ENCODE data around the gene FAM241B. TPM values are rescaled to one million over a fixed set of nuclear protein-coding genes. Genes with fewer than 3 reads are reported as not detected.

The FAM241B gene
- polyA plus RNA-seq, 1 donor (not counting 4 experiments of a cell fraction or from before 2014, with no cell fraction given) = 7.9 TPM

GRCh38 chr10:69657866-69658265, 27.8 kb downstream of the FAM241B start:
- Histone ChIP-seq H3K36me3 (ENCODE audit: control insufficient read depth in 2 of 2, extremely low read depth in 1 of 2, insufficient read depth in 2 of 2, low read length in 2 of 2) (no peaks in the 10 kb centered on the region), H3K27ac (ENCODE audit: control insufficient read depth, insufficient read depth, low read length) (no peak overlapping the region), H3K9ac (ENCODE audit: control insufficient read depth, extremely low read depth, insufficient read depth, low read length) (no peak overlapping the region), H3K27me3 (ENCODE audit: control insufficient read depth, extremely low read depth, insufficient read depth, low read length) (peaks cover 38% of the 10 kb centered on the region), H2AFZ (ENCODE audit: control insufficient read depth, low read length) (no peak overlapping the region), H4K20me1 (ENCODE audit: control insufficient read depth, extremely low read depth, insufficient read depth, low read length) (no peaks in the 10 kb centered on the region), H3K9me3 (ENCODE audit: control insufficient read depth, low read depth, low read length) (no peaks in the 10 kb centered on the region), H3K9me1 (ENCODE audit: control insufficient read depth, extremely low read depth, insufficient read depth, low read length) (no peaks in the 10 kb centered on the region), H3K4me3 (ENCODE audit: control insufficient read depth in 2 of 3, extremely low read depth in 1 of 3, insufficient read depth in 2 of 3, low read depth in 1 of 3, low read length in 3 of 3) (no peak overlapping the region), H3K4me1 (ENCODE audit: control insufficient read depth, extremely low read depth, insufficient read depth, low read length) (no peaks in the 10 kb centered on the region), H3K79me2 (ENCODE audit: control insufficient read depth, insufficient read depth, low read length) (no peaks in the 10 kb centered on the region), H3K4me2 (ENCODE audit: control insufficient read depth, extremely low read depth, insufficient read depth, low read depth, low read length) (no peak overlapping the region)
- FAIRE-seq (no peak), DNase-seq (ENCODE audit: low read depth, low spot score) (no peak)
- dilution Hi-C loops (cut with MboI; ENCODE audit: extremely low pct_ligation_motif_present, low sequenced_read_pairs) = no loop called here
- no peak for TF ChIP-seq CTCF (optimal IDR thresholded peaks at IDR 0.05 in 1 of 3, IDR thresholded peaks at IDR 0.05 in 1 of 3, conservative IDR thresholded peaks at IDR 0.05 in 1 of 3; ENCODE audit: extremely low read depth in 1 of 3, insufficient read depth in 2 of 3, low read length in 3 of 3)
- TF ChIP-seq EZH2 (IDR thresholded peaks at IDR 0.05; ENCODE audit: low read length) = no peak

DNA sequence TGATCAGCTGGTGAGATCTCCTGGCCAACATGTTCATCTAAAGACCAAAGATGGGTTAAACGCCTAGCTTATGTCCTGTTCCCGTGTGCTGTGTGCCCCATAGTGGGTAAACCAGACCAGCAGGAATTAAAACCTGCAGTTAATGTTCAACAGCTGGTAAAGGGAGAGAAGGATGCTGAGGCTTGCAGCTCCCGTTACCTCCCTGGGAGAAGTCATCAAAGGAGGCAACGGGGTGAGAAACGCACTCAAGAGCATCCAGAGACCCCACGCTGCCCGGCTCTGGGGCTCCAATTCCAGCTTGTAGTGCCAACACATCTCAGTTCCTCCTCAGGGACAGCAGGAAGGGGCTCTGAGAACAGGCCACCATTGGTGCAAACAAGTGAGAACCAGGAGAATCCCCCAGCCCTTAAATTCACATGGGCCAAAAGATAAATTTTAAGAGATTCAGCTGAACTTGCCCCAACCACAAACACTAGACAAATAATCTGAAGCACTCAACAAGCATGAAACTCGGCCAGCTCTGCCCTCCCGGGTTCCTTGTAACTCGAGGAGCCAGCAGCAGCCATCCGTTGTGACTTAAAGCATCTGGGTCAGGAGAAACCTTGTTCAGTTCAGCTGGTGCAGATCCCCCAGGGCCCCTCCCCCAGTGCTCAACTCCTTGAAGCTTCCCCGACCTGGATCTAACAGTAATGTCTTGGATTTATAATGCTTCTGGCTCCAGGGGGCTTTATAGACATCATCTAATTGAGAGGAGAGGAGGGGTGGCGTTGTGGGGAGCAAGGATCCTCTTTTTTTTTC, 29.4 kb downstream of the FAM241B start:
- Histone ChIP-seq H3K9ac (ENCODE audit: control insufficient read depth, extremely low read depth, insufficient read depth, low read length) (no peak overlapping the region), H3K27me3 (ENCODE audit: control insufficient read depth, extremely low read depth, insufficient read depth, low read length) (peaks cover 49% of the 10 kb centered on the region), H3K9me3 (ENCODE audit: control insufficient read depth, low read depth, low read length) (no peaks in the 10 kb centered on the region), H3K4me2 (ENCODE audit: control insufficient read depth, extremely low read depth, insufficient read depth, low read depth, low read length) (no peak overlapping the region), H3K79me2 (ENCODE audit: control insufficient read depth, insufficient read depth, low read length) (no peaks in the 10 kb centered on the region), H3K9me1 (ENCODE audit: control insufficient read depth, extremely low read depth, insufficient read depth, low read length) (no peaks in the 10 kb centered on the region), H3K4me3 (ENCODE audit: control insufficient read depth in 2 of 3, extremely low read depth in 1 of 3, insufficient read depth in 2 of 3, low read depth in 1 of 3, low read length in 3 of 3) (no peak overlapping the region), H3K4me1 (ENCODE audit: control insufficient read depth, extremely low read depth, insufficient read depth, low read length) (no peaks in the 10 kb centered on the region), H3K27ac (ENCODE audit: control insufficient read depth, insufficient read depth, low read length) (no peak overlapping the region), H4K20me1 (ENCODE audit: control insufficient read depth, extremely low read depth, insufficient read depth, low read length) (no peaks in the 10 kb centered on the region), H3K36me3 (ENCODE audit: control insufficient read depth in 2 of 2, extremely low read depth in 1 of 2, insufficient read depth in 2 of 2, low read length in 2 of 2) (no peaks in the 10 kb centered on the region), H2AFZ (ENCODE audit: control insufficient read depth, low read length) (no peak overlapping the region)
- dilution Hi-C loops (cut with MboI; ENCODE audit: extremely low pct_ligation_motif_present, low sequenced_read_pairs) = no loop called here
- TF ChIP-seq EZH2 (IDR thresholded peaks at IDR 0.05; ENCODE audit: low read length) = no peak
- DNase-seq (ENCODE audit: low read depth, low spot score) (no peak), FAIRE-seq (no peak)
